Kidney glomerular epithelial cell (primary cell): ENCODE data around the gene STX16.

Experiments used
- DNase-seq: peaks from one replicate; lab custom pipeline; 2025; lab: John Stamatoyannopoulos, UW

Gene STX16

DNA sequence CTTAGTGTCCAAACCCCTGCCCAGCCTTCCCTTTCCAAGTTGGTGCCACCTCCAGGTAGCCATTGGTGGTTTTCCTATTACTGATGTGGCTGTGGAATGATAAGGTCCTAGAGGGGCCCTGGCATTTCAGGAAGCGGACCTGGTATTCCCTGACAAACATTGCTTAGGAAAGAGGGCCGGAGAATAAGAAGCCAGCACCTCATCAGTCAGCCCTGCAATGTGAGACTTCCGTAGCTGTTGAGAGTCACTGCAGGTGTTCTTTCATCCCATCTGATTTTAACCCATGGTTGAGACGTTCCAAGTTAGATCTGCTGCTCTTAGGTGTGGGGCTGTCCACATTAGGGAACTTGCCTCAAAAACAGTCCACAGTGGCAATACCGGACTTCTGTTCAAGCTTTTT, 26.7 kb downstream of the STX16 start:
- DNase-seq, result no peak

DNA sequence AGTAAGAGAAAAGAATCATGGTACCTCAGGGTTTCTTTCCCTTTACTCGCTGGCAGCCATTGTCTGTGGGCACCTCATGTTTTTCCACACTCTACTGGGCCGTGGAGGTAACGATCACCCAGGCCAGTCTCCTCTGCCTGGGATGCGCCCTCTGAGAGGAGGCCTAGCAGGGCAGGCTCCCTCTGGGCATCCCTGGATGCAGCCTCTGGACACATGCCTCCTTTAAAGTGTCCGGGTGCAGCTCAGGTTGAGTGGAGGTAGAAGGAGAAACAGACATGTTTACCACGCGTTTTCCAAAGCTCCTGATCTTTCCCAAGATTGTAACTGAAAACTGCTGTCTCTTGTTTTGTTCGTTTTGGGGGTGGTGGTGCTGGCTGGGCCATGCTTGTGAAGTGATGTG, 27.7 kb downstream of the STX16 start:
- no peak for DNase-seq

DNA sequence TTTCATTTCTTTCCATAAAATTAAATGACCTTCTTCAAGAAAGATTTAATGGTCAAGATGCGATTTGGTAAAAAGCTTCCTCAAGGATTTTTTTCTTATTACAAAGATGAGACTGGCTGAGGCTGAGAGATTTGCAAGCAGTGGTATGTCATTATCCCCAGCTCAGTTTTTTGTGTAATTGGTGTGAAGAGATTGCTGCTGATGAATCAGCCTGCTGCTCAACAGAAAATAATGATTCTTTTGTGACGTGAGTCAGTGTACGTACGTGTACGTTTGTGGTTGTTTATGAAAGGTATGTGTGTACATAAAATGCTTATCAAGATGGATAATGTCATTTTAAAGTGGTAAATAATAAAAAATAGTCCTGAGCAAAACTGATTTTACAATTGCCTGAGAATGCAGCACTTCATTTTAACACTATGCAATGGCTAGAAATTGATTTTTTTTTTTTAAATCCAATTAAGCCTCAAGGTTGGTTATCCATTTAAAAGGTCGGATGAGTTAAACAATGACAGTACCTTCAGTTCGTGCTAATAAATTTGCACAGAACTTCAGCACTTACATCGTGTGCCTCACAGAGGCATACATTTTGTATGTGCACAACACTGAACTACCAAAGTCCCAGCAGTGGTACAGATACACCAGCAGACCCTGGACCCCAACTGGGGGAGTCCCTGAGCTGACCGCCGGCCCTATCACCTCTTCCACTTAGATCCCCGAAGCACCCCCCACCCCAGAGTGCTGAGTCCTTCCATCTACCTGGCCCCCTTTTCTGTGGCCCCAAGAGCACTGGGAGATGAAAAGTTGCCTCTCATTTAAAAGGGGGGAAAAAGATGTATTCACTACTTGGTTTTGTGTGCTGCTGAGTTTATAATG, 31.8 kb downstream of the STX16 start:
- no peak for DNase-seq

DNA sequence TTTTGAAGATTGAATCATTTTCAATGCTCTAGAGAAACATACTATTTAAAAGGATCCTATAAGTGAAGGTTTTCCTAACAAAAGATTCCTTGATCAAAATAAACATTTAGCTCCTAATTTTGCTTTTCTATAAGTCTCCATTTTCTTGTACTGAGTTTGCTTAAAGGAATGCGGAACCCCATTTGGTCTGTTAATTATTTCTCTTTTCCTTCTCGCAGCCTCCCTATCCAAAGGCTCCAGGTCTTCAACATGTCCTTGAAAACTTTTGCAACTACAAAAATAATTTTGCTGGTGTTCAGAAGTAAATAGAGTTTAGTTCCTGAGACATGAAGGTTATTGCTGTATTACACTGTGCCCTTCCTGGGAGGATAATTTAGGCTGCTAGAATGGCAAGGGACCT, 33.2 kb downstream of the STX16 start:
- DNase-seq, result peak; percentile 8

DNA sequence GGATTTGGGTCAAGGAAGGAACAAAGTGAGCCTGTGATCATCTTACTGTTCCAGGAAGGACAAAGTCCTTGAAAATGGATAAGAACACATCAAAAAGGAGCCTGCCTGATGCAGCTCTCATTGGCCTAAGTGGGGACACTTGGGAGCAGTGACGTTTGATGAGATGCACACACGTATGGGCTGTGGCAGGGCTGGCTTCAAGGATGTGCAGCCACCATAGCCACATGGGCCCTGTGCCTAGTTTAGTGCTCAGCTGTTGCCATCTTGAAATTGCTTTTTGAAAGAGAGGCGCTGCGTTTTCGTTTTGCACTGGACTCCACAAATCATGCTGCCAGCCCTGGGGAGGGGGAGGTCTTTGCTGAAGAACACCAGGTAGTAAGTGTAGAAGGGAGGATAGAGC, 34.9 kb downstream of the STX16 start:
- no peak for DNase-seq

DNA sequence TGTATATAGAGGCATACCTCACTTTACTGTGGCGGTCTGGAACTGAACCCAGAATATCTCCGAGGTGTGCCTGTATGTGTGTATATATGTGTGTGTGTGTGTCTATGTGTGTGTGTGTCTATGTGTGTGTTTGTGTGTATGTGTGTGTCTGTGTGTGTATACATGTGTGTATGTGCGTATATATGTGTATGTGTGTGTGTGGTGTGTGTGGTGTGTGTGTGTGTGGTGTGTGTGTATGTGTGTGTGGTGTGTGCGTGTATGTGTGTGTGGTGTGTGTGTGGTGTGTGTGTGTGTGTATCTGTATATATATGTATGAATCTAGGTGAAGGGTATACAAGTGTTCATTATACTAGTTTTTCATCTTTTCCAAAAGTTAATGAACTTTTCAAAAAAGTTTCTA, 37.3 kb downstream of the STX16 start:
- DNase-seq, result no peak

DNA sequence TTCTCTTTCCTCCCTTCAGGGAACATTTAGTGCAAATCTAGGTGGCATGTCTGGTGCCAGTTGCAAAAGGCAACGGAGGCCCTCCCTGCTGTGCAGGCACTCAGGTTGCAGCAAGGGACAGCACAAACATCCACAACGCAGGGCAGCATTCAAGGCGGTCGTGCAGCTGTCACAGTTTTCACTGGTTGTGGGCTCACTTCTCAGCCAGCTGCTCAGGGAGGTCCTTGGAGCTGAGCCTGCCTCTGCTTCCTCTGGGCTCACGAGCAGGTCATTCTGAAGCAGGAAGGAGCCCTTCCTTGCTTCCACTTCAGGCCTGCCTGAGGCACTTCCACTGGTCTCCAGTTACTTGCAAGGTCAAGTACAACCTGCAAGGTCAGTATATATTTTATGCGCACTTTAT, 37.8 kb downstream of the STX16 start:
- no peak for DNase-seq

DNA sequence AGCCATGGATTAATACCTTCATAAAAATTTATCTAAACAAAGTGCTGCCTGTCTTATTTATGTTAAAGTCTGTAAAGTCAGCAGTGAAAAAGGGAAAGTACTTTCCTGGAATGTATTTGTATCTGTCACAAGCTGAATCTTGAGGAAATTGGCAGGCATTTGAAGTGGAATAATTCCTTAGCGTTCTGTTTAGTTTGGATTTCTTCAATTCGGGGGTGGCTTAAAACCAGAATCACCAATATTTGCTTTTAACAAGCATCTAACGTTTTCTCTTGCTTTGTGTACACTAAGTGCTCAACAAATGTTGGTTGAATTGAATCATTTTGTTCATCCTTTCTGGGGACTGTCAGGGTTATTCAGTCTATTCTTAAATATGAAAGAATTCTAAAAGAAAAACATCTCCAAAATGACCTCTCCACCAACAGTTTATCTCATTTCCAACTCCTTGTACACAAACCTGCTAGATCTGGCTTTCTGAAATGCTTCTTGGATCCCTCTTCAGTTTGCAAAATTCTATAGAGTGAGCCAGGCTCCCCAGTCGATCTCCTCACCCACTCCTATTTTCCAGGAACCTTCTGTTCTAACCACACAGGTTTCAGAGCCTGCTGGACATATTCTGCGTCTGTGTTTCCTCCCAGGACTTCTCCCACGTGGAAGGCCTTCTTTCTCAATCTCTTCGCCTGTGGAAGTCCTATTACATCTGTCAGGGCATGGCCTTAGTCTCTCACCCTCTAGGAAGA, 39.5 kb downstream of the STX16 start:
- DNase-seq, result no peak

DNA sequence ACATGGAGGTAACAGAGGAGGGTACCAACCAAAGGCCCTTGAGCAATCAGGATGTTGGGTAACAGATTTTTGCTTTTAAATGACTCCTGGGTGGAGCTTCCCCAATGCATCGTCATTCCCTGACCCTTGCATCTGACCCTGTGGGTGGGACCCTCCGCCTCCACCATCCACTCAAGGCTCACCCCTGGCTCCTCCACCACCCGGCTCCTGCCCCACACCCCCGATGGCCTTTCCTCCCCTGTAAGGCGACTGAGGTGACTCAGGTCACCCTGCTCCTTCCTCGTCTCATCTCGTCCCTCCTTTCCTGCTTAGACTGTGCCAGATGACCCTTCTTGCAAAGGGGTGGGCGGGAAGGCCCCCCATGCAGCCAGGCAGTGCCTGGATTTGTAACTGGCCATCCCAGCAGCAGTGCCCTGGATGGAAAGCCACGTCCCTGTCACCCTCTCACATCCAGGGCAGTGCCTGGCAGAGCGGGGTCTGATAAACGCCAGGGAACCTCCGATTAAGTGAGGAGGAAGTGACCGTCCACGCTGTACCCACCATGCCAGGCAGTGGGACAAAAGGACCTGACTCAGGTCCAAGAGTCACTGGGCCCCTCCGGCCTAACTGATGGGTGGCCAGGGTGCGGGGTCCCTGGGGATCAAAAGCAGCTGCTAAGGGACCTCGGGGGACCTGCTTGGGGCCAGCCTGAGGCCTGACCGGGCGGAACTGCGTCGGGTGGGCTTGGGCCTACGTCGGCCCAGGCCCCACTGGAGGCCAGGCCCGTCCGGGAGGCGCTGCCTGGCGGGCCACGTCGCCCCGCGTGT, 40.9 kb downstream of the STX16 start:
- no peak for DNase-seq

DNA sequence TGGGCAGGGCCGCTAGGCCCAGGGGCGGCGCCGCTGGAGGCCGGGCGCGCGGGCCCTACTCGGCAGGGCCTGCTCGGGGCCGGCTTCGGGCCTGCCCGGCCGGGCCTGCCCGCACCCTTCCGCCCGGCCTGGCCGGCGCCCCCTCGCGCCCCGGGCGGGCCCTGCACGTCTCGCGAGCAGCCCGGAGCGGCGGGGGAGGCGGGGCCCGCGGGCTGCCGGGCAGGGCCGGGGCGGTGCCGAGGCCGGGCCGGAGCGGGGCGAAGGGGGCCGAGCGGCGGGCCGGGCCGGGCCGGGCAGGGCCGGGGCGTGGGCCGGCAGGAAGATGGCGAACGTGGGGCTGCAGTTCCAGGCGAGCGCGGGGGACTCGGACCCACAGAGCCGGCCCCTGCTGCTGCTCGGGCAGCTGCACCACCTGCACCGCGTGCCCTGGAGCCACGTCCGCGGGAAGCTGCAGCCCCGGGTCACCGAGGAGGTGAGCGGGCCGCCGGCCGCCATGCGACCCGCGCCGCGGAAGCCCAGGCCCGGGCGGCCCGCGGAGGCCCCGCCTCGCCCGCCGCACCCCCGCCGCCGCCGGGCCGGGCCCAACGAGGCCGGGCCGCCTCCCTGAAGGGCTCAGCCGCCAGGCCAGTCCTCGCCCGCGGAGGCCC, 41.6 kb downstream of the STX16 start, which contains the start of gene NPEPL1:
TSS of gene NPEPL1 (plus strand) at position 222 of the 647 bp plus-strand sequence. CDS start at position 323, 101 bp downstream.
- DNase-seq, result peak; percentile 53

DNA sequence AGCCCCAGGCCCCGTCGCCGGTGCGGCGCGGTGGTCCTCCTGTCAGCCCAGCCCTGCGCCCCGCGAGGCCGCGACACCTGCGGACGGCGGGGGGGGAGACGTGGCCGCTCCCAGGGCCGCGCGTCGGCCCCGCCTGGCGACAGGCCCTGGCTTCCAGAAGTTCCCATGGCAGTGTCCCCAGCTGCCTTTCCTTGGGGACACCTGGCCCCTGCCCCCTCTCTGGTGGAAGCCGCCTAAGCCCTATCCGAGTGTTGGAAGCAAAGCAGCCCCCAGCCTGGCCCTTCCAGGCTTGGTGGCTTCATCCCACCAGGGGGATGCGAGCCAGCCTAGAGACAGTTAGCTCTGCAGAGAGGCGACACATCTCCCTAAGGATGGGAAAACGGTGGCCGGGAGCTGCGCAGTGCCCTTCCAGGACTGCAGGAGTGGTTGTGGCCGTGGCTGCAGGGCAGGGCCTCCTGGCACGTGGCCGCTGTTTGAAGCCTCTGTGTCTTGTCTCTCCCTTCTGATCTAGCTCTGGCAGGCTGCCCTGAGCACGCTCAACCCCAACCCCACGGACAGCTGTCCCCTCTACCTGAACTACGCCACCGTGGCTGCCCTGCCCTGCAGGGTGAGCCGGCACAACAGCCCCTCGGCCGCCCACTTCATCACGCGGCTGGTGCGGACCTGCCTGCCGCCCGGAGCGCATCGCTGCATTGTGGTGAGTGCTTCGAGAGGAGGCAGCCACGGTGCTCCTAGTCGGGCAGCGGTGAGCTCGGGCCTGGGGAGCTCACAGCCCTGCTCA, 42.3 kb downstream of the STX16 start:
- DNase-seq, result no peak

DNA sequence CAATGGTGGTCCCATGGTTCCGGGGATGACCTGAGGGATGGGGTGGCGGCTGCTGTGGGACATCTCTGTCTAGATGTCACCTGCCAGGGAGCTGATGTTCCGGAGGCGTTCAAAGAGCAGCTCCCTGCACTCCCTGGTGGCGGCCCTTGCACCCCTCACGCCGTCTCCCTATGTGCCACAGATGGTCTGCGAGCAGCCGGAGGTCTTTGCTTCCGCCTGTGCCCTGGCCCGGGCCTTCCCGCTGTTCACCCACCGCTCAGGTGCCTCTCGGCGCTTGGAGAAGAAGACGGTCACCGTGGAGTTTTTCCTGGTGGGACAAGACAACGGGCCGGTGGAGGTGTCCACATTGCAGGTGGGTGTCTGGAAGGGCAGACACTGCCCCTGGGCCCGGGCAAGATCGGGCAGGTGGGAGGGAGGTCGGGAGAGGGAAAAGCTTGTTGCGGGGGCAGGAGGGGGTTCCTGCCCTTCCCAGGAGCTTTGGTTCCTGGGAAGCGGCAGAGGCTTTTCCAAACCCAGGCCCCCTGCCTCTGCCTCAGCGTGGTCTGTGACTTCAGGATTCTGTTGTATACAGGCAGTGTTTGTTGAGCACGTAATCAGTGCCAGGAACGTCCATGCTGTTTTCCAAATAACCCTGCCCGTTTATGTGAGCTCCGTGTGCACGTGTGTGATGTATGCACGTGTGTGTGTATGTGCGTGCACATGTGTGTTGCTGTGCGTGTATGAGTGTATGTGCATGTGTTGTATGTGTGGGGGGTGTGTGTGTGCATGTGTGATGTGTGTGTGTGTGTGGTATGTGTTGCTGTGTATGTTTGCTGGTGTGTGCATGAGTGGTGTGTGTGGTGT, 43.4 kb downstream of the STX16 start:
- no peak for DNase-seq

DNA sequence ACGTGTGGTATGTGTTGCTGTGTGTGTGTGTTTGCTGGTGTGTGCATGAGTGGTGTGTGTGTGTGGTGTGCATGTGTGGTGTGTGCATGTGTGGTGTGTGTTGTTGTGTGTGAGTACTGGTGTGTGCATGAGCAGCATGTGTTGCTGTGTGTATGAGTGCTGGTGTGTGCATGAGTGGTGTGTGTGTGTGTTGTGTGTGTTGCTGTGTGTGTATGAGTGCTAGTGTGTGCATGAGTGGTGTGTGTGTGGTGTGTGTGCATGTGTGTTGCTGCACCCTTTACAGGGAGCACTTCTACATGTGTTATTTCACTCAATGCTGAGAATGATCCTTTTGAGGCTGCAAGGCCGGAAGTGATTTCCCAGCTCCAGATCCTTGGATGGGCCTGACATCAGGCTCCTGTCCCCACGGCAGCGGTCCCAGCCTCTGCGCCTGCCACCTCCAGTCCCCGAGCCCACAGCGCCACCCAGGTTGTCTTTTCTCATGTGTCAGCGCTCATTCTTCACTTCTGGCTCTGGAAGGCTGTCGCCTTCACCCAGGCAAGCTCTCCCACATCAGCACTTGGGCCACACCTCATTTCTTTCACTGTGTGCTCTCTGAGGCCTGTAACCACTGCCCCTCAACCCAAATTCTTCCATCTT, 44.1 kb downstream of the STX16 start:
- DNase-seq, result no peak

DNA sequence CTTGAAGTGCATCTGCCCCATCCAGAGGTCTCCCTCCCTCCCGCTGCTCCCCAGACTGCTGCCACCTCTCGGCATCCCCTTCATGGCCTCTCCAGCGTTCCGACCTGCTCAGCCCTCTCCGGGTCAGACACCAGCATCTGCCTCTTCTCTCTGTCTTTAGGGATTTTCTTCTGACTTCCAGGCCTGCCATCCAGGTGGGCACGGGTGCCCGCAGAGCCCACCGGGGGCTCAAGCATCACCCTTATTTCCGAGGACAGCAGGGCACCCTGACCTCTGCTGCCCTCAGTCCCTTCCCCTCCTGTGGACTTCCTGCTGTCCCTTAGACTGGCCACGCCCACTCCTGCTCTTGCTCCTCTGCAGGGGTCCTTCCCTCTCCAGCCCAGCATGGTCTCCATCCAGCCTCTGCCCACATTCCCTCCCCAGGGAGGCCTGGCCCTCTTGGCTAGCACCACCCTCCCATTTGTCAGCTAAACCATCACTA, 44.9 kb downstream of the STX16 start:
- DNase-seq, result no peak

DNA sequence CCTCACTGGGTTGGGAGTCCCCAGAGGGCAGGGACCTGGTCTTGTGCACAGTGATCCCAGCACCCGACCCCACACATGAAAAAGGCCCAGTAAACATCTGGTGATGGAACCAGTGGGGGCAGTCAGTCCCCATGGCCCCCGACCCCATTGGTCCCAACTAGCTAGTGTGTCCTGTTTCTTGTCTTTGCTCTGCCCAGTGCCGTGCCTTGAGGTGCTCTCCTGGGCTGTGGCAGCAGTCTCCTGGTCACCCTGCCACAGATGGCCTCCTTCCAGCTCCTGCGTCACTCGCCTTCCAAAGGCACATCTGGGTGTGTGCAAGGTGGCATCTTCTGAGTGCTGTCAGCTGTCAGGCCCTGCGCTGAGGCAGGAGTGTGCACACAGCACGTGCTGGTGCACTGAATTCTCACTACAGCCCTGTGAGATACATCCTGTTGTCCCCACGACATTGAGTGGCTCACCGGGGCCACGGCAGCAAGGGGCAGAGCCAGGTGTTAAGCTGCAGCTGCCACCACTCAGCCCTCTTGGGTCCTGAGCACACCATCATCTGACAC, 45.4 kb downstream of the STX16 start:
- no peak for DNase-seq

DNA sequence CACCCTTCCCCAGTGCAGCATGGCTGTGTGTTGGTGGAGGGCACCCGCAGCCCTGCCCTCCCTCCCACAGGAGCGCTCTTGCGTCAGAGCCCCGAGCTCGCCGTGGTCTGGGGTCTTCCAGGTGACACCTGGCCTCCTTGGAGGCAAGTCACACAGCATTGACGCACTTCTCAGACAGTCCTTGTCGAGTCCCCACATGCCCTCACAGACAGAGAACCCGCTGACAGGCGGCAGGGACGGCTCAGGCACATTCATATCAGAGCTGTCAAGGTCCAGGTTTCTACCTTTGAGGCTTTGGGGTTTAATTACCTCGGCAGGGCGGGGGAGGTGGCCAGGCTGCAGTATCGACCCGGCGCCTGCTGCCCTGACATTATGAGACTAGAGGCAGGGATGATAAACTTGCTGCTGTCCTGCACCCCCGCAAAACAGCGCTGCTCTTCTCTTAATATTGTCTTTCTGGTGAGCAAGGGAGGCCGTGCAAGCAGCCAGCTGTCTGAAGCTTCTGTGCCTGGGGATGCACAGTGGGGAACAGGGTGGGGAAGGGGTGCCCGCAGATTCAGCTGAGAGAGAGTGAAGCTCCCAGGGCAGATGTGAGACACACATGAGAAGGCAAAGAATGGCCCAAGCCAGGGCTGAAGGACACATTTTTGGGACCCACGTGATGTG, 46.3 kb downstream of the STX16 start:
- DNase-seq, result no peak

DNA sequence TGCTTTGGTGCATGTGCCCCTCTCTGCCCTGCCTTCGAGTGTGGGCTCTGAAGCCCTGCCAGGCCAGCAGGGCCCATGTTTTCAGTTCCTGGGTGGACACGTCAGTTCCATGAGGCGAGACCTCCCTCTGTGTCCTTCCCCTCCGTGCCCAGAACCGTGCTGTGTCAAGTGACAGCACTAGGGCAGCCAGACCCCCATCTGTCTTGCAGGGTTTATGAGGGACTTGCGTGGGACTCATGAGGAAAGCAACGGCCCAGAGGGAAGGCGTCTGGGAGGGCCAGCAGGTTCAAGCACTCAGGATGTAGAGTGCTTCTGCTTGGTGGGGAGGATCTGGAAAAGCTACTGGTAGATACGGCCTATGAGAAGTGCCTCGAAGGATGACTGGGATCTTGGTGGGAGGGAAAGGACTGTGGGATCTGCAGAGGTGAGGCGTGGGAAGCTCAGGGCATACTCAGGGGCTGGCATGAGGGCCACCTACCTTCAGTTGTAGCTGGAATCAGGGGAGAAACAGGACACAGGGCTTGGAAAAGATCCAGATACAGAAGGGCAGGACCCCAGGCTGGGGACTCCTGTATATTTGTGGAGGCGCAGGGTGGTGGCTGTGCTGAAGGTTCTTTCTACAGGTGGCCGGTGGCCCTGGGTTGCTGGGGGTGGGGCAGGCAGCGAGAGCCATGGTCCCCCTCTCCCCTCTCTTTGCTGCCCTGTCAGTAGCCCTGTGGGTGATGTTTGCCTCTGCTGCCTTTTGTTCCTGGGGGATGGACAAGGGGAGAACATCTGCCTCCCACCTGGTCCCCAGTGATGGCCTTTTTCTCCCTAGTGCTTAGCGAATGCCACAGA, 47.0 kb downstream of the STX16 start:
- DNase-seq, result no peak
